ENCODE data around the gene TEX9. TPM values are rescaled to one million over a fixed set of nuclear protein-coding genes. Genes with fewer than 3 reads are reported as not detected.
"Not testable (repeated sequence)": the region's sequence is repeated elsewhere in the genome, so short reads cannot be mapped to it uniquely, and the experiment has no call there.

The TEX9 gene
- total RNA-seq (ENCODE audit: insufficient read depth, low replicate concordance) = 10.4 TPM

DNA sequence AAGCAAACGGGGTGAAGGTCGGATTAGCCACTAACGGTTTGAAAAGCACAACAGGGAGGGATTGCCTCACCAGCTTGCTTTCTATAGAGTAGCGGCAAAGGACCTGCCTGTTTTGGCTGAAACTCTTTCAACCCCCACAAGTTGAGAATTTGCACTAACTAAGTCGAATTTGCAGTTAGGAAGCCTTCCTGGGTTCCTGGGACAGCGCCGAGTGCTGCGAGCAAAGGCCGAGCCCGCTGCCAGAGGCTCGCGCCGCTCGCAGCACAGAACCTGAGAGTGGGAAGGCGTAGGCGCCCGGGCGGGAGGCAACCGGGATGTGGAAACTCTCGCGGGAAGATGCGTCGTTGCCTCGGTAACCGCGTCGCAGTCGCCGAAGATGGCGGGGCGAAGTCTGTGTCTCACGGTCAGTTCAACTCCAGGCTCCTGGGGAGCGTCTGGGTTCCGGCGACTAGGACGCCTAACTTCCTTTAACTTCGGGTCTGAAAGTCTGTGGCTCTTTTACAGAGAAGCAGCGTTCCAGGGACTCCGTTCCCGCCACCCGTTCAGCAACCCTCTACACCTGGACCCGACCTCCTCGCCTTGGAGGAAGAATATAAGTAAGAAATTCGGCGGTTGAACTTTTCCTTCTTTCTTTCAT lies at the start of gene TEX9:
TEX9 (plus strand) TSS at position 352 of the 637 bp plus-strand sequence; CDS start at position 377, 25 bp downstream.
- DNase-seq (ENCODE audit: low spot score) = peak; percentile 91

DNA sequence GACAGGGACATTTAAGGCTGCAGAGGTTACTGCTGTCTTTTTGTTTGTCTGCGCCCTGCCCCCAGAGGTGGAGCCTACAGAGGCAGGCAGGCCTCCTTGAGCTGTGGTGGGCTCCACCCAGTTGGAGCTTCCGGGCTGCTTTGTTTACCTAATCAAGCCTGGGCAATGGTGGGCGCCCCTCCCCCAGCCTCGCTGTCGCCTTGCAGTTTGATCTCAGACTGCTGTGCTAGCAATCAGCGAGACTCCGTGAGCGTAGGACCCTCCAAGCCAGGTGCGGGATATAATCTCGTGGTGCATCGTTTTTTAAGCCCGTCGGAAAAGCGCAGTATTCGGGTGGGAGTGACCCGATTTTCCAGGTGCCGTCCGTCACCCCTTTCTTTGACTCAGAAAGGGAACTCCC lies 48.7 kb upstream of the TEX9 start:
- not testable (repeated sequence) for DNase-seq (ENCODE audit: low spot score)

DNA sequence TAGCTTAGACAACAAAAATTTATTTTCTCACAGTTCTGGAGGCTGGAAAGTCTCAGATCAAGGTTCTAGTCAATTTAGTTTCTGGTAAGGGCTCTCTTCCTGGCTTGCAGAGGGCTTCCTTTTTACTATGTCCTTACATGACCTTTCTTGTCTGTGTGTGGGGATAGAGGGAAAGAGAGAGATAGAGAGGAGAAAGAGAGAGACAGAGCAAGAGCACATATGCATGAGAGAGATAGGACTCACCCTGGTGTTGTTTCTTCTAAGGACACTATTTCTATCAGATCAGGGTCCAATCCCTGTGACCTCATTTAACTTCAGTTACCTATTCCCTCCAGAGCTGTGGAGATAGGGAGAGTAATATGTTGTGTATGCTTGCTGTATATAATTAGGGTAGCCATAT lies 44.9 kb upstream of the TEX9 start:
- no peak for DNase-seq (ENCODE audit: low spot score)

DNA sequence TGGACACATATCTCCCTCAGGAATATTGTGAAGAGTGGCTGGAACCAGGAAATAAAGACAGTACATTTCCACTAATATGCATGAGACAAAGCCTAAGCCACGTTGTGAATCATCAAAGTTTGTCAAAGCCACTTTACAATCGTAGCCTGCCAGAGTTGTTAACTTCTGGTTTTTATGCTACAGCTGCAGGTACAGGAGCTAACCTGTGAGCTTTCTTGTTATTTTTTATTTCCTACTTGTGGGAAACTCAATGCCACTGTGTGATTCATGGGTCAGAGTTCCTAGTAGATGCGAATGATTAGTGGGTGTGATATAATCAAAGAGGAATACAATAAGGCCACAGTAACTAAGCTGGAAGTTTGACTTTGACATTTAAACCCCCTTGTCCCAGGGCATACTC lies 44.4 kb upstream of the TEX9 start:
- no peak for DNase-seq (ENCODE audit: low spot score)

DNA sequence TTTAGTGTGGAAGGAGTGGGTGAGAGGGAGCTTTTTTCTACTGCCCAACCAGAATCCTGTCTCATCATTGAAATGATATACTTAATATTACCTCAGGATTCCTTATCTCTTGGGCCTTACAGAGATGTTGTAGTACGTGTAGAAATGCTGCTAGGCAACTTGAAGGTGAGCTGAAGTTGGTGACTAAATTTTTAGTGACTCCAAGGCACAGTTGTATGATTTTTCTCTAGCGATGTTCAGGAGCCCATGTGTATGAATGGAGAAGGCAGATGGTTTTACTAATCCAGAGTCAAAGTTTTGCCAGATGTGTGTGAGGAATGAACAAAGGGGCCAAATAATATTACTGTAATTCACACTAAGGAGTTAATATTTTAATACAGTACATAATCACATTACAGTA lies 42.8 kb upstream of the TEX9 start:
- no peak for DNase-seq (ENCODE audit: low spot score)

DNA sequence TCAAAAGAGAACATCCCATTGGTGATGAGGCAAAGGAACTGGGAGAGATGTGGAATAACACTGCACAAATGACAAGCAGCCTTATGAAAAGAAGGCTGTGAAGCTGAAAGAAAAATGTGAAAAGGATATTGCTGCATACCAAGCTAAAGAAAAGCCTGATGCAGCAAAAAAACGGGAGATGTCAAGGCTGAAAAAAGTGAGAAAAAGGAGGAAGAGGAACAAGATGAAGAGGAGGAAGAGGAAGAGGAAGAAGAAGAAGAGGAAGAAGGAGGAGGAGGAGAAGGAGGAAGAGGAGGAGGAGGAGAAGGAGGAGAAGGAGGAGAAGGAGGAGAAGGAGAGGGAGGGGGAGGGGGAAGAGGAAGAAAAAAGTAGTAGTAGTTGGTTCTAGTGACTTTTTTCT lies 41.8 kb upstream of the TEX9 start:
- DNase-seq (ENCODE audit: low spot score) = no peak

DNA sequence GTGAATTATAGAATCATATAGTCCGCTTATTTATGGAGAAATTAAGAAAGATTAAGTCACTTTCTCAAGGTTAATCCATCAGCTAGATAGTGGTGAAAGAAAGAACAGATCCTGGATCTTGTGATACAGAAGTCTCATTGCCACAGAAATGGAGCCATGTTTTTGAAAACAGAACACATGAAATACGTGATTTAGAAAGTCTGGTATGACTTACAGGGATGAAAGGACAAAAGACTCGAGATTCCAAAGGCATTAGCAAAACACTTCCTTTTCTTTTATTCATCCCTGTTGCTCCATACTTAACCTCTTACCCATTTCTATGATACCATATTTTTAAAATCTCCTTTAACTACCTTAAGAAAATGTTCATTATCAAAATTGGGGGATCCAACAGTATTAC lies 40.0 kb upstream of the TEX9 start:
- no peak for DNase-seq (ENCODE audit: low spot score)

DNA sequence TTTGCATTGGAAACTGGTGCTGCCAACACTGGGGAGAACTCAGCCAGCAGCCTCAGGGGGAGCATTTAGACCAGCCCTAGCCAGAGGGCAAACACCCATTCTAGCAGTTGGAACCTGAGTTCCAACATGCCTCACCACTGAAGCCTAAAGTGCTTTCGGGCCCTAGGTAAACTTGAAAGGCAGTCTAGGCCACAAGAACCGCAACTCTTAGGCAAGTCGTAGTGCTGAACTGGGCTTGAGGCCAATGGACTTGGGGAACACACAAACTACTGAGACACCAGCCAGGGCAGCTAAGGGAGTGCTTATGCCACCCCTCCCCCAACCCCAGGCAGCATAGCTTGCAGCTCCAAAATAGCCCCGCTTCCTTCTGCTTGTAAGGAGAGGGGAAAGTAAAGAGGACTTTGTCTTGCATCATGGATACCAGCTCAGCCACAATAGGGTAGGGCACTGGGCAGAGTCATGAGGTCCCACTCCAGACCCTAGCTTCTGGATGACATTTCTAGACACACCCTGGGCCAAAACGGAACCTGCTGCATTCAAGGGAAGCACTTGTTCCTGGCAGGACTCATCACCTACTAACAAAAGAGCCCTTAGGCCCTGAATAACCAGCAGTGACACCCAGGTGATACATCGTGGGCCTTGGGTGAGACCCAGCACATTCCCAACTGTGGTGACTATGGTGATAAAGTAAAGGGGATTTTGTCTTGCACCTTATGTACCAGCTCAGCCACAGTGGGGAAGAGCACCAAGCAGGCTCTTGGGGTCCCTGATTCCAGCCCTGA lies 37.3 kb upstream of the TEX9 start:
- DNase-seq (ENCODE audit: low spot score) = no peak

DNA sequence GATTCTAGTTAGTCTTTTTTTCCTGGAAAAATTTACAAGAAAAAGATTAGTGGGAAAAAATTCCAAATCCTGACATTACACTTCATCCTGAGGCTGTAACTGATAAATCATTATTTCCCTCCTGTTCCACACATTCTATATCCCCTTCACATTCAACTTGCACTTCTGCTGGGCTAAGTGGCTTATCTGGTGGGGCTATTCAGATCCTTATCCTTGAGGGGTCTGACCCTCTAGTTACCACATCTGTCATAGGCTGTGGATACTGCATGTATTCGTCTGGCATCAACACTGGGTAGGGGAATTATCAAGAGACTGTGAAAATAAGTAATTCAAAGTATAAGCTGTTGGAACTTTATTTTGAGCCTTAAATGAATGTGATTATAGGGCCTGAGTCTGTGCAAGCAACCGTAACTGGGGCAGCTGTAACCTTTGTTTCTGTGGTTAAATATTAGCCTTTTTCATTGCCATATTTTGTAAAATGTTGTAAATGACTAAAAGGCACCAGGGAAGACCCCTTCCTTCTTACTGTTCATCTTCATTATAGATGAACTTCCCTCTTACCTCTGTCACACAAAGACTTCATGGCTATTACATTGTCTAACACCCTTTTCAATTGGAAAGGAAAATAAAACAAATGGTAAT lies 28.0 kb upstream of the TEX9 start:
- DNase-seq (ENCODE audit: low spot score) = no peak

DNA sequence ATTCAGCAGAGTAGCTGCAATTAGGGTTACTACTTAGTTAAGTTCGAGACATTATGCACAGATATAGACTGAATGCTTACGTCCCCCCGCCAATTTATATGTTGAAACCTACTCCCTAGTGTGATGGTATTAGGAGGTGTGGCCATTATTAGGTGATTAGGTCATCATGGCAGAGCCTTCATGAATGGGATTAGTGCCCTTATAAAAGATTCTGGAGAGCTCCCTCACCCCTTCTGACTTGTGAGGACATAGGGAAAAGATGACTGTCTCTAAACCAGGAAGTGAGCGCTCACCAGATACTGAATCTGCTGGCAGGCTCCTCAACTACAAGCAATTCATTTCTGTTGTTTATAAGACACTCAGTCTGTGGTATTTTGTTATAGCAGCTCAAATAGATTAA lies 25.6 kb upstream of the TEX9 start:
- no peak for DNase-seq (ENCODE audit: low spot score)

DNA sequence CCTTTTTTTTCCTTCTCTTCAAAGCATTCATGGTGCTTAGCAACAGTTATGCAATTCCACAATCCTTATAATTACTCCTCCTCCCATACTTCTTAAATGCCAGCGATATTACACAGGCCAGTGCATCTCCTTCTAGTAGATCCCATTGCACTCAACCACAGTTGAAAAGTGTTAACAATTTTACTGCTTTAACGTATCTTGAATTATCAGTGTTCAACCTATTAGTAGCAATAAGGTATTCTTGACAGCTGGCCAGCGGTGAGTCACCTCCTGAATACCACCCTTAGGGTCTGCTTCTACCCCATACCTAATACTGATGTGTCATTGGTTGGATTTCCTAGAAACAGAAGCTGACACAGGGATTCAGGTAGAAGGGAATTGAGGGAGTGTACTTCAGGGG lies 24.0 kb upstream of the TEX9 start:
- no peak for DNase-seq (ENCODE audit: low spot score)

DNA sequence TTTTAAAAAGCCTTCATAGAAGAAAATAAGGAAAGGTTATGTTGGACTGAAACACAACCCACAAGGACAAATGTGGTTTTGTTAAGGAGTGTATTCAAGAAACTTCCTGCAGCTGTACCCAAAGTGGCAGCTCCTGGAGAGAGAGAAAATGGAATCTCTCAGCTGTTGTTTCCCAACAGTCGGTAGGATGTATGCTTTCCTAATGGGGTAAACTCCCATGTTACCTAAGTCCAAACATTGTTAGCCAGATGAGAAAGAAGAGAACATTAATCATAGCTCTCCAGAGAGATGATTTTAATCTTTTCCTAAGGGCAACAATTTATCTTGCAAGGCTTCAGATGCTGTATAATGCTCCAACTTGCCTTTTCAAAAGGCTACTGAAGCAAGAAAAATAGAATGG lies 22.6 kb upstream of the TEX9 start:
- DNase-seq (ENCODE audit: low spot score) = peak; percentile 17

DNA sequence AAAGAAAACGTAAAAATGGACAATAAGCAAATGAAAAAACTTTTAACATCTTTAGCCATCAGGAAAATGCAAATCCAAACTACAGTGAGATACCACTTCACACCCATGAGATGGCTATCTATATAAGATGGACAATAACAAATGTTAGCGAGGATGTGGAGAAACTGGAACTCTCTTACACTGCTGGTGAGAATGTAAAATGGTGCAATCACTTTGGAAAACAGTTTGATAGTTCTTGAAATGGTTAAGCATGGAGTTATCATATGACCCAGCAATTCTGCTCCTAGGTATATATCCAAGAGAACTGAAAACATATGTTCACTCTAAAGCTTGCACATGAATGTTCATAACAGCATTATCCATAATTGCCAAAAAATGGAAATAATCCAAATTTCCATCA lies 21.3 kb upstream of the TEX9 start:
- DNase-seq (ENCODE audit: low spot score) = no peak

DNA sequence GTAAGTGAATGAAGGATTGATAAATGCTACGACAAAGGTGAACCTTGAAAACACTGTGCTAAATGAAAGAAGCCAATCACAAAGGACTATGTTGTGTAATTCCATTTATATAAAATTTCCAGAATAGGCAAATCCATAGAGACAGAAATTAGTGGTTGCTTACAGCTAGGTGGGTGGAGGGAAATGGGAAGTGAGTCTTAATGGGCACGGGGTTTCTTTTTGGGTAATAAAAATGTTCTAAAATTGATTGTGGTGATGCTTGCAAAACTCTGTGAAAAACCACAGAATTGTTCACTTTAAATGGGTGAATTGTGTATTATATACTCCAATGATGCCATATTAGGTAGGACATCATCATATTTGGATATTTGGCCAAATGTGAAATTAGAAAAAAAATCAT lies 20.9 kb upstream of the TEX9 start:
- no peak for DNase-seq (ENCODE audit: low spot score)

DNA sequence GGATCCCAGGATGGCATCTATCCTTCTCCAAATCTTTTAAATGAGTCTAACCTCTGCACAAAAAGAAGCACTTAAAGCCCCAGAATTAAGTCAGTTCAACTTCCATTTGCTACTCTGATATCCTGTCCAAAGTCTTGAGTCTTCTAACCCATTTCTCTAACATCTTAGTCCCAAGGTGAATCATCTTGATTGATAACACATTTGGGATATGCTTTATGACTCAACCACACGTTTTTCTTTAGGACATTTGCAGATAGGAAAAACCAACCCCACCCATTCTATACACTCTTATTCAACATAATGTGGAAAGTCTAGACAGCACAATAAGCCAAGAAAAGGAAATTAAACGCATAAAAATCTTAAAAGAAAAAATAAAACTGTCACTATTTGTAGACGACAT lies 18.8 kb upstream of the TEX9 start:
- DNase-seq (ENCODE audit: low spot score) = no peak

DNA sequence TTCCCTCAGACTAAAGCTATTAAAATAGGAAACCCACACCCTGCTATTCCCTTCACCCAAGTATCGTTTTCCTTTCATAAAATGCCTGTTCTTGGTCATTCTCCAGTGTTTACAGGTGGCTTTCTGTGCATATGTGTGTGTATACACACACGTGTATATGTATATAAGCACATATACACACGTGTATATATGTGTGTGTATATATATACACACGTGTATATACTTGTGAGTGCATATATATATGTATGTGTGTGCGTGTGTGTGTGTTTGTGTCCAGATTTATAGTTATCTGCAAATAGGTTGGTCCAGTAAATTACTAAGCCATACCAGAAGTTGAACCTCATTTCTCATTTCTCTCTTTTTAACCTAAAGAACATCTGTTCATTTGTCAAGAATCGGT lies 15.7 kb upstream of the TEX9 start:
- DNase-seq (ENCODE audit: low spot score) = no peak

DNA sequence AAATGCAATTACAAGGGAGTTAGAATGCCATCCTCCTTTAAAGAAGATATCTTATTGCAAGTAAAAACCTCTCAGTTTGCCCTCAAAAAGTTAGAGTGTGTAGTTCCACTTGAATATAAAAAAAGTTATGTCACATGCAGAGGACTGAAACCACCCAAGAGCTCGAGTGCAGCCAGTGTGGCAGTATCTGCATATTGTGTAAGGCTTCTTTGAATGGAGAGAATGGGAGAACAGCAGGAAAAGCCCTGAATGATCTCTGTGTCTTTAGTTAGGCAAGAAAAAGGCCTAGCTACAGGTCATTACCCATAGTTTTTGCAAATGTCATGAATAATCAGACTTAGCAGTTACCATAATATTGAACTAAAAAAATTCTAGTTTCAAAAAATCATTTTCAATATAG lies 13.9 kb upstream of the TEX9 start:
- DNase-seq (ENCODE audit: low spot score) = no peak

DNA sequence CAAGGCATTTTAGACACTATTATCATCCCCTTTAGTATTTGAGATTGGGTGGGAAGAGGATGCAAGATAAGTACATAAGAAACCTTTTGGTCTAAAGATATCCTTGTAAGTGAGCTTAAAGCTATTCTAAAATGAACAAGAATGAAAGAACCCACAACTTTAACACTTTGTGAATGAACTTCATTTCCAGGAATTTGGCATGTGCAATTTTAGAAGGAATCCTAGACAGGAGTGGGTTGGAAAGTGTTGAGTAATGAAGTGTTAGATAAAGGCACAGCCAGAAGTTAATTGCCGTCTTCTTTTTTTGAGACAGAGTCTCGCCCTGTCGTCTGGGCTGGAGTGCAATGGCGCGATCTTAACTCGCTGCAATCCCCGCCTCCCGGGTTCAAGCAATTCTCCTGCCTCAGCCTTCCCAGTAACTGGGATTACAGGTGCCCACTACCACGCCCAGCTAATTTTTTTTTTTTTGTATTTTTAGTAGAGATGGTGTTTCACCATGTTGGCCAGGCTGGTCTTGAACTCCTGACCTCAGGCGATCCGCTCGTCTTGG lies 13.2 kb upstream of the TEX9 start:
- DNase-seq (ENCODE audit: low spot score) = no peak

DNA sequence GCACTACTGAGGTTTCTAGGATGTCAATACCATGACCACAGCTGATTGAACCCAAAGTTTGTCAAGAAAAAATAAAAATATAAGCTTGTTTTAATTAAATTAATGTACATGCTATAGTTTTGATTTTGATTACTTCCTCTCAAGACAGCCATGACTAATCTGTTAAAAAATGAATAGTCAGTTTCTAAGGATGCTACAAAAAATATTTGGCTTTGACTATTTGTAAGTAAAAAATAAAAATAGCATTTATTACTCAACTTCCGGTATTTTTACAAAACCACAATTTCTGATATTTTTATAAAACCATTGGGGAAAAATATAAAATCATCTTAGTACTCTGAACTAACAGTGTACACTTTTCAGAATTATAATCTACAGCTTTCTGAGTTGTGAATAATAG lies 12.1 kb upstream of the TEX9 start:
- DNase-seq (ENCODE audit: low spot score) = no peak

DNA sequence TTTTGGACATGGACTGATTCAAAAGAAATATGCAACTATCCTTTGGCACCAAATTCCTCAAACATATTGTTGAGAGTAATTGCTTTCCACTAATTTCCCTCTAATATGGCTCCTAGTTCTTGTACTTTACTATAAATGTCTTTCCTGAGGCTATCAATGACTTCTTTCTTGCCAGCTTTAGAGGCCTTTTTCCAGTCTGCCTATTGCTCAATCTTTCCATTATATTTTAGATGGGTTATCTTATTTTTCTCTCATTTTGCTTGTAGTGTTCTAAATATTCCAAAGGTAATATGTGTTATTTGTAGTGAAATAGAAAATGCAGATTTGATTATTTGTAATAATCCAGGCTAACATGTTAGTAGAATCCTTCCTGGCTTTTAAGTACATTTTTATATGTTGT lies 11.5 kb upstream of the TEX9 start:
- no peak for DNase-seq (ENCODE audit: low spot score)

DNA sequence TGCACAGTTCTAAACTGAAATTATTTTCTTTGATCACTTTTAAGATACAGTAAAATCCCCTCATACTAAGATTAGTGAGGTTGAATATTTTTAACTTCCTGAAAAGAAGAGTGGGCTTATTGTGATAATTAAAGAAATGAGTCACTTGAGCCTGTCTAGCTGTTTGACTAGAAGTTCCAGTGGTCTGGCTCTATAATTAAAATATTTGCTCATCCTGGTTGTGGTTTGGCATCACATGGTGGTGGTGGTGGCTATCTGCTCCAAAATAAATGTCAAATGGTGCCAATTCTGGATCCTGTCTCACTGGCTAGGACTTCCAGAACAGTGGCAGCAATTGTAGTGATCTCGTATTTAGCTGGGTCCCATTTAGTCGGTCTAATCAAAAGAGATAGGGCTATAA lies 8.6 kb upstream of the TEX9 start:
- no peak for DNase-seq (ENCODE audit: low spot score)

DNA sequence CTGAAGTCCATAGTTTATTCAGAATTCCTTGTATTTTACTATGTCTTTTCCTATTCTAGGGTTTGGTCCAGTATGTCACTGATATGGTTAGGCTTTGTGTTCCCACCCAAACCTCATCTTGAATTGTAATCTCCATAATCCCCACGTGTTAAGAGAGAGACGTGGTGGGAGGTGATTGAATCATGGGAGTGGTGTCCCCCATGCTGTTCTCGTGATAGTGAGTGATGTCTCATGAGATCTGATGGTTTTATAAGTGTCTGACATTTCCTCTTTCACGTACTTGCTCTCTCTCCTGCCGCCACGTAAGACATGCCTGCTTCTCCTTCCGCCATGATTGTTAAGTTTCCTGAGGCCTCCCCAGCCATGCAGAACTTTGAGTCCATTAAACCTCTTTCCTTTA lies 6.6 kb upstream of the TEX9 start:
- no peak for DNase-seq (ENCODE audit: low spot score)

DNA sequence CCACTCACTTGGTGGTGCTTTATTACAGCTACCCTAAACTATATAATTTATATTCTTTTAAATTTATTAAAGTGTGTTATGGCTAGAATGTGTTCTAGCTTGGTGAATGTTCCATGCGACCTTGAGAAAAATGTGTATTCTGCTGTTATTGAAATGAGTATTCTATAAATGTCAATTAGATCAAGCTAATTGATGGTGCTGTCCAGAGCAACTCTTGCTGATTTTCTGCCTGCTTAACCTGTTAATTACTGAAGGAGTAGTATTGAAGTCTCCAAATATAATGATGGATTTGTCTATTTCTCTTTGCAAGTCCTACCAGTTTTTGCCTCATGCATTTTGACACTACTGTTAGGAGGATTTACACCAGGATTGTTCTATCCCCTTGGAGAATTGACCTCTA lies 3.2 kb upstream of the TEX9 start:
- DNase-seq (ENCODE audit: low spot score) = no peak

All from umbilical cord (tissue), 2 donors.